ENCODE measurements around the gene CYP8B1. TPM values are rescaled to one million over a fixed set of nuclear protein-coding genes. Genes with fewer than 3 reads are reported as not detected.

The CYP8B1 gene
- total RNA-seq, 1 experiment from 2014 or later, result not detected

DNA sequence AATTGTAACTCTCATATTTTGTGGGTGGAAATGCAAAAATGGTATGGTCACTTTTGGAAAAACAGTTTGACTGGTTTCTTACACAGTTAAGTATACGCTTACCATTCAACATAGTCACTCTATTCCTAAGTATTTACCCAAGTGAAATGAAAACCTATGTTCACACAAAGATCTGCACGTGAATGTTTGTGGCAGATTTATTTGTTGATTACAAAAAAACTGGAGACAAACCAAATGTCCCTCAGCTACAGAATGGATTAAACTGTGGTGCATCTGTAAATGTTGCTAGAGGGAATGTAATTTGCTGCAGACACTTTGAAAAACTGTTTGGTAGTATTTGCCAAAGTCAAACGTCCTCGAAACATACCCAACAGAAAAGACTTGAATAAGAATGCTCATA, 37.1 kb downstream of the CYP8B1 start:
- no TSS peak for BruUV-seq (replicated peaks)
- Mint-ChIP-seq H3K4me3 (ENCODE audit: unreplicated experiment) (no peak overlapping the region), H3K27me3 (ENCODE audit: insufficient read depth, unreplicated experiment) (no peaks in the 10 kb centered on the region), H3K36me3 (ENCODE audit: insufficient read depth, unreplicated experiment) (no peaks in the 10 kb centered on the region), H3K9me3 (ENCODE audit: unreplicated experiment) (no peaks in the 10 kb centered on the region), H3K27ac (ENCODE audit: low read depth, unreplicated experiment) (no peak overlapping the region), H3K4me1 (ENCODE audit: insufficient read depth, unreplicated experiment) (no peaks in the 10 kb centered on the region)
- DNase-seq (ENCODE audit: unreplicated experiment), result no peak
- POLR2A ChIA-PET, result interaction anchor here (0.6 to 1.9 kb wide), 3 partner anchors 59 to 171 kb away, joined by 3 to 16 read pairs (median 3); no protein-coding TSS in a partner anchor
- intact Hi-C loops (cut with micrococcal nuclease), result loop anchor here (5.0 kb wide), 1 partner anchor 36 kb away; the partner anchor contains the start of gene HIGD1A
- CTCF ChIA-PET, result interaction anchor here (0.6 to 2.7 kb wide), 10 partner anchors 9 to 1141 kb away, joined by 3 to 57 read pairs (median 6); no protein-coding TSS in a partner anchor
- TF ChIP-seq, protein P1, sequence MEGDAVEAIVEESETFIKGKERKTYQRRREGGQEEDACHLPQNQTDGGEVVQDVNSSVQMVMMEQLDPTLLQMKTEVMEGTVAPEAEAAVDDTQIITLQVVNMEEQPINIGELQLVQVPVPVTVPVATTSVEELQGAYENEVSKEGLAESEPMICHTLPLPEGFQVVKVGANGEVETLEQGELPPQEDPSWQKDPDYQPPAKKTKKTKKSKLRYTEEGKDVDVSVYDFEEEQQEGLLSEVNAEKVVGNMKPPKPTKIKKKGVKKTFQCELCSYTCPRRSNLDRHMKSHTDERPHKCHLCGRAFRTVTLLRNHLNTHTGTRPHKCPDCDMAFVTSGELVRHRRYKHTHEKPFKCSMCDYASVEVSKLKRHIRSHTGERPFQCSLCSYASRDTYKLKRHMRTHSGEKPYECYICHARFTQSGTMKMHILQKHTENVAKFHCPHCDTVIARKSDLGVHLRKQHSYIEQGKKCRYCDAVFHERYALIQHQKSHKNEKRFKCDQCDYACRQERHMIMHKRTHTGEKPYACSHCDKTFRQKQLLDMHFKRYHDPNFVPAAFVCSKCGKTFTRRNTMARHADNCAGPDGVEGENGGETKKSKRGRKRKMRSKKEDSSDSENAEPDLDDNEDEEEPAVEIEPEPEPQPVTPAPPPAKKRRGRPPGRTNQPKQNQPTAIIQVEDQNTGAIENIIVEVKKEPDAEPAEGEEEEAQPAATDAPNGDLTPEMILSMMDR (IDR thresholded peaks at IDR 0.05; ENCODE audit: unreplicated experiment), result no peak

DNA sequence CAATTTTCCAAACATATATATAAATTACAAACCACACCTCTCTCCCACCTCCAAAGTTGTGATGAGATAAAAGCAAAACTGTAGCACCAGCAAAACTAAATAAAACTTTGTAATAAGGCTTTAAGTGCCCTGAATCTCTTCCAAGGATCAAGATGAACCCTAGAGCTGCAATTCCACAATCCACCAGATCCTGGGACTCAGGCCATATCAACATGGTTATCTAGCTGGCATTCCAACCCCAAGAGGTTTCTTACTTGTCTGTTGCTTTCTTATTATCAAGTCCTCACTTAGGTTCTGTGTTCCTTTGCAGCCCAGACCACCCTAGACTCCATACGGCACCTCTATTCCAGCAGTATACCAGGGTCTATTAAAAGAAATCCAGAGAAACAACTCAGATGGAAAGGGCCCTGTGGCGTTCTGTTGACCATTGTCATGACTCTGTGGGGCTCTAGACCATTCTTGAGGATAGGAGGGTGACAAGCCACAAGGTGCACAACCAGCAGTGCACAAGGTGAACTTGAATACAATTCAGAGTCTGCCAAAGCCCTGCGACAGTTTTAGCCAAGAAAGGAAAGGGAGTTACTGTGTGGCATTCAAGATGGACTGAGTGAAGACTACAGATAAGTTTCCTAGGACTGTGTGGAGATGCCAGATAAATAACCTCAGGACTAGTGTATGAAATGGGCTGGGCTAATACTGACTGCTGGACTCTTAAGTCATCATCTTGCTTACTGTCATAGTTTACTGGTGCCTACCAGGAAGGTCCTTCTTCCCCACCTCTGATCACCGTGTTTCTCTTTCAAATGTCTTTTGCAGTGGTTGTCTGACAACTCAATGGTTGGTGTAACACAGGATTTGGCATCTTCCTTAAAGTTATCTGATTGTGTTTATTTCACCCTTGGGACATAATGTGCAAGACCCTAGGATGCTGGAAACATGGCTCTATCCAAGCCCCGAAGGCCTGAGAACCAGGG, 39.2 kb downstream of the CYP8B1 start:
- TF ChIP-seq, protein P1 (IDR thresholded peaks at IDR 0.05; ENCODE audit: unreplicated experiment), result no peak
- H3K4me1 Mint-ChIP-seq (ENCODE audit: insufficient read depth, unreplicated experiment), result peaks cover 1% of the 10 kb centered on the region
- no peak for DNase-seq (ENCODE audit: unreplicated experiment)
- H3K4me3 Mint-ChIP-seq (ENCODE audit: unreplicated experiment), result no peak overlapping the region
- H3K9me3 Mint-ChIP-seq (ENCODE audit: unreplicated experiment), result no peaks in the 10 kb centered on the region
- intact Hi-C loops (cut with micrococcal nuclease), result loop anchor here (5.0 kb wide), 1 partner anchor 34 kb away; the partner anchor contains the start of gene HIGD1A
- no peaks in the 10 kb centered on the region for H3K36me3 Mint-ChIP-seq (ENCODE audit: insufficient read depth, unreplicated experiment)
- no peak overlapping the region for H3K27ac Mint-ChIP-seq (ENCODE audit: low read depth, unreplicated experiment)
- ChIA-PET CTCF (interaction anchor here (0.6 to 1.2 kb wide), 2 partner anchors 91 to 270 kb away, joined by 3 to 4 read pairs; no protein-coding TSS in a partner anchor), POLR2A (no interaction called here)
- no peaks in the 10 kb centered on the region for H3K27me3 Mint-ChIP-seq (ENCODE audit: insufficient read depth, unreplicated experiment)
- BruUV-seq (replicated peaks), result no TSS peak

DNA sequence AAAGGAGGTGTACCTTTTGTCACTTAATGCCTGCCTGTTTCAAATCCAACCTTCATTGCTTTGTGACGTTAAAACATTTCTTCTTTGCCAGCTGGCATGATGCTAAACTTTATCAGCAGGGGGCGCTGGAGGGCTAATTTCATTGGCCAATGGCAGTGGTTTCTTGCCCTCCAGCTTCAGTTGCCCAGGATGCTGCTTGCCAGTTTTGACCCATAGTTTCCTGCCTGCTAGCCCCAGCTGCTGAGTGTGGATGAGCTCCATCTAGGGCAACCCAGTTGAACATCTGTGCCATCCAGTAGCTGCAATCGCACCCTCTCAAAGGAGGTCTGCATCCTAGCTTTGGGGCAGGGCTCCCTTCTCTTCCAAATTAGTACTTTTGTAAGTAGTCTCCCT, 44.4 kb downstream of the CYP8B1 start:
- no peak overlapping the region for H3K27ac Mint-ChIP-seq (ENCODE audit: low read depth, unreplicated experiment)
- intact Hi-C loops (cut with micrococcal nuclease), result loop anchor here (1.0 to 5.0 kb wide), 6 partner anchors 50 to 574 kb away; partner anchors contain the start of gene SEC22C
- ChIA-PET POLR2A (interaction anchor here (0.6 to 2.8 kb wide), 4 partner anchors 28 to 253 kb away, joined by 4 to 16 read pairs (median 14); partner anchors contain the start of gene HIGD1A), CTCF (interaction anchor here (0.6 to 1.9 kb wide), 16 partner anchors 9 to 1975 kb away, joined by 3 to 17 read pairs (median 3); partner anchors contain the start of gene SEC22C)
- peaks cover 40% of the 10 kb centered on the region for H3K4me1 Mint-ChIP-seq (ENCODE audit: insufficient read depth, unreplicated experiment)
- H3K4me3 Mint-ChIP-seq (ENCODE audit: unreplicated experiment), result no peak overlapping the region
- TF ChIP-seq, protein P1 (IDR thresholded peaks at IDR 0.05; ENCODE audit: unreplicated experiment), result peak; percentile 67
- H3K27me3 Mint-ChIP-seq (ENCODE audit: insufficient read depth, unreplicated experiment), result no peaks in the 10 kb centered on the region
- no TSS peak for BruUV-seq (replicated peaks)
- H3K36me3 Mint-ChIP-seq (ENCODE audit: insufficient read depth, unreplicated experiment), result no peaks in the 10 kb centered on the region
- peak; percentile 78 for DNase-seq (ENCODE audit: unreplicated experiment)
- no peaks in the 10 kb centered on the region for H3K9me3 Mint-ChIP-seq (ENCODE audit: unreplicated experiment)

Data from MCF 10A (cell line).